B cell (primary cell): ENCODE results near the gene MRPL33. TPM values are rescaled to one million over a fixed set of nuclear protein-coding genes. Genes with fewer than 3 reads are reported as not detected.

Experiments
- ATAC-seq: fragments of 200-7000 bp; cut with Tn5 transposase; one replicate; pipeline ENCODE4 v1.10.0; 2021; ENCODE audit warnings: low read depth, mild to moderate bottlenecking, moderate number of reproducible peaks, moderate library complexity
- CTCF ChIA-PET: fragments of 350-600 bp; sonication (Branson Sonifier 250); formaldehyde crosslinking; loops from one replicate; lab custom pipeline; 2021; ENCODE audit warnings: antibody characterized with exemption, inconsistent platforms; lab: Charles Lee
- POLR2A ChIA-PET: fragments of 350-600 bp; sonication (Branson Sonifier 250); formaldehyde crosslinking; loops from one replicate; lab custom pipeline; 2021; ENCODE audit warnings: antibody characterized with exemption; lab: Charles Lee
- DNase-seq: peaks from one replicate; pipeline ENCODE4 v3.0.0; 2013
- H2AFZ ChIP-seq: 2 replicates; pipeline ENCODE4 v1.6.1; 2012; ENCODE audit warnings: mild to moderate bottlenecking, low read depth, low read length; ENCODE audit not compliant: insufficient read depth, poor library complexity, severe bottlenecking
- H3K27ac ChIP-seq, 2 donors: 1 replicate in 1 of 2; 2 replicates in 1 of 2; pipeline ENCODE4 v1.5.1; 2012 to 2013; ENCODE audit warnings: low read length in 2 of 2, mild to moderate bottlenecking in 2 of 2, moderate library complexity in 1 of 2
- H3K27me3 ChIP-seq, 4 experiments: fragments of 200-600 bp in 1 of 4; sonication (generic) in 1 of 4; replicated peaks in 1 of 4; 1 replicate in 2 of 4; 2 replicates in 2 of 4; pipeline versions ENCODE4 v1.6.1 to v1.7.0; 2013 to 2016; ENCODE audit warnings: low read length in 3 of 4, mild to moderate bottlenecking in 2 of 4, mixed read lengths in 1 of 4, moderate library complexity in 1 of 4; ENCODE audit not compliant: insufficient read depth in 4 of 4, control insufficient read depth in 3 of 4; ENCODE audit errors: control extremely low read depth in 1 of 4
- H3K36me3 ChIP-seq, 2 experiments: replicated peaks in 1 of 2; 1 replicate in 1 of 2; 2 replicates in 1 of 2; pipeline versions ENCODE4 v1.6.1 to v1.7.1; 2013; ENCODE audit warnings: low read length in 1 of 2; ENCODE audit not compliant: insufficient read depth in 2 of 2, control insufficient read depth in 1 of 2; ENCODE audit errors: control extremely low read depth in 1 of 2, extremely low read depth in 1 of 2
- H3K4me1 ChIP-seq, 2 donors: fragments of 200-600 bp in 1 of 2; sonication (generic) in 1 of 2; 1 replicate in 1 of 2; 2 replicates in 1 of 2; pipeline versions ENCODE4 v1.5.1 to v1.6.1; 2013 to 2017; ENCODE audit warnings: low read length in 2 of 2; ENCODE audit not compliant: control insufficient read depth in 2 of 2, insufficient read depth in 2 of 2
- H3K4me2 ChIP-seq: replicated peaks from 2 replicates; pipeline ENCODE3; 2012; ENCODE audit warnings: mild to moderate bottlenecking, low read depth, low read length; ENCODE audit not compliant: poor library complexity, severe bottlenecking
- H3K4me3 ChIP-seq, 5 experiments: fragments of 200-600 bp in 1 of 5; sonication (generic) in 1 of 5; 1 replicate in 3 of 5; 2 replicates in 2 of 5; pipeline versions ENCODE4 v1.5.1 to v1.7.0; 2011 to 2016; ENCODE audit warnings: low read length in 4 of 5, mild to moderate bottlenecking in 4 of 5, low read depth in 2 of 5, control low read depth in 1 of 5, moderate library complexity in 1 of 5; ENCODE audit not compliant: insufficient read depth in 1 of 5; ENCODE audit errors: control extremely low read depth in 1 of 5, extremely low read depth in 1 of 5
- H3K79me2 ChIP-seq: fragments of 200-600 bp; sonication (generic); one replicate; pipeline ENCODE4 v1.6.0; 2016; ENCODE audit warnings: low read length; ENCODE audit not compliant: control insufficient read depth, insufficient read depth
- H3K9ac ChIP-seq: fragments of 200-600 bp; sonication (generic); 2 replicates; pipeline ENCODE4 v1.6.1; 2017; ENCODE audit warnings: mild to moderate bottlenecking, low read length, moderate library complexity
- H3K9me3 ChIP-seq, 3 donors: one replicate each; pipeline versions ENCODE4 v1.6.1 to v1.7.1; 2013; ENCODE audit warnings: low read length in 2 of 3; ENCODE audit not compliant: control insufficient read depth in 2 of 3, insufficient read depth in 1 of 3; ENCODE audit errors: control extremely low read depth in 1 of 3
- H4K20me1 ChIP-seq: 2 replicates; pipeline ENCODE4 v1.6.0; 2012; ENCODE audit warnings: mild to moderate bottlenecking, low read length; ENCODE audit not compliant: insufficient read depth, control insufficient read depth, poor library complexity, severe bottlenecking
- H3K27ac Mint-ChIP-seq: one replicate; pipeline ENCODE4 v1.8.0; 2021; ENCODE audit warnings: mixed read lengths
- H3K27me3 Mint-ChIP-seq: one replicate; pipeline ENCODE4 v1.8.0; 2021; ENCODE audit warnings: mixed read lengths
- H3K4me1 Mint-ChIP-seq: one replicate; pipeline ENCODE4 v1.8.0; 2021; ENCODE audit warnings: mixed read lengths
- H3K4me3 Mint-ChIP-seq: one replicate; pipeline ENCODE4 v1.8.0; 2021; ENCODE audit warnings: mixed read lengths
- H3K9me3 Mint-ChIP-seq: one replicate; pipeline ENCODE4 v1.8.0; 2022; ENCODE audit warnings: mixed read lengths; ENCODE audit not compliant: insufficient read depth
- CTCF ChIP-seq: fragments of 200-600 bp; IDR thresholded peaks from one replicate; pipeline ENCODE4 v1.8.0; 2022; ENCODE audit warnings: antibody characterized with exemption, mild to moderate bottlenecking
- EZH2 ChIP-seq: IDR thresholded peaks from 2 replicates; pipeline ENCODE4 v1.6.1; 2012; ENCODE audit warnings: borderline replicate concordance, low read depth, mild to moderate bottlenecking, moderate library complexity, low read length; ENCODE audit not compliant: insufficient read depth, poor library complexity, severe bottlenecking
- WGBS: methylation state at CpG from one replicate; pipeline ENCODE4 v1.1.5; 2013; ENCODE audit warnings: missing lambda C conversion rate; ENCODE audit not compliant: insufficient coverage; 5-methylcytosine and 5-hydroxymethylcytosine counted together
- intact Hi-C: fragments of 100-400 bp; cut with micrococcal nuclease; formaldehyde crosslinking; loops from one replicate; pipeline ENCODE4 v1.10.0; 2022
- polyA plus RNA-seq: library from polyadenylated mRNA; depleted of rRNA; stranded (reverse); fragments of >200 nt; gene quantifications from 2 replicates; pipeline ENCODE4 v1.2.3, GENCODE V29; 2012
- total RNA-seq, 2 donors: library from RNA; stranded (reverse); fragments of 120-200 nt in 1 of 2; gene quantifications; 1 replicate in 1 of 2; 2 replicates in 1 of 2; pipeline versions ENCODE4 v1.2.3 to v1.2.4, GENCODE V29; 2013 to 2022

MRPL33 gene
- total and polyA plus RNA-seq, 2 donors (not counting 1 experiment from before 2014, with no cell fraction given) = 14.4 to 26.5 TPM

GRCh38 chr2:27737676-27738348 lies 33.7 kb upstream of the MRPL33 start:
- 83% methylated on average over 6 of the region's 7 CpGs for WGBS
- TF ChIP-seq CTCF (no peak), EZH2 (no peak)
- H3K4me1 ChIP-seq = peaks cover 11 to 14% of the 10 kb centered on the region in 2 donors
- Mint-ChIP-seq H3K9me3 (no peaks in the 10 kb centered on the region), H3K4me1 (peaks cover 3% of the 10 kb centered on the region), H3K27ac (no peak overlapping the region), H3K27me3 (peaks cover 33% of the 10 kb centered on the region), H3K4me3 (no peak overlapping the region)
- intact Hi-C loops = no loop called here
- no peaks in the 10 kb centered on the region for H3K79me2 ChIP-seq
- DNase-seq (no peak), ATAC-seq (no peak)
- no peak overlapping the region for H3K9ac ChIP-seq
- no peak overlapping the region for H2AFZ ChIP-seq
- H3K4me2 ChIP-seq = no peak overlapping the region
- ChIA-PET CTCF (interaction anchor here (2.1 kb wide), 1 partner anchor 34 kb away, joined by 6 read pairs; no protein-coding TSS in a partner anchor), POLR2A (no interaction called here)
- no peaks in the 10 kb centered on the region for H3K36me3 ChIP-seq
- H3K4me3 ChIP-seq = no peak overlapping the region
- peaks cover 0 to 25% (median 7%) of the 10 kb centered on the region in 4 experiments for H3K27me3 ChIP-seq
- H3K9me3 ChIP-seq = peaks cover 0 to 17% (median 3%) of the 10 kb centered on the region in 3 donors
- H3K27ac ChIP-seq = no peak overlapping the region
- H4K20me1 ChIP-seq = no peaks in the 10 kb centered on the region

GRCh38 chr2:27738349-27739057 lies 33.0 kb upstream of the MRPL33 start:
- TF ChIP-seq EZH2 (no peak), CTCF (no peak)
- ATAC-seq (no peak), DNase-seq (no peak)
- ChIA-PET POLR2A (no interaction called here), CTCF (no interaction called here)
- H4K20me1 ChIP-seq = no peaks in the 10 kb centered on the region
- Mint-ChIP-seq H3K27ac (no peak overlapping the region), H3K9me3 (no peaks in the 10 kb centered on the region), H3K4me1 (peaks cover 3% of the 10 kb centered on the region), H3K27me3 (peaks cover 30% of the 10 kb centered on the region), H3K4me3 (no peak overlapping the region)
- no peak overlapping the region for H3K4me3 ChIP-seq
- H3K79me2 ChIP-seq = no peaks in the 10 kb centered on the region
- H3K27ac ChIP-seq = no peak overlapping the region
- H3K36me3 ChIP-seq = no peaks in the 10 kb centered on the region
- H3K27me3 ChIP-seq = peaks cover 0 to 25% (median 7%) of the 10 kb centered on the region in 4 experiments
- H3K9ac ChIP-seq = no peak overlapping the region
- no peak overlapping the region for H3K4me2 ChIP-seq
- H3K4me1 ChIP-seq = peaks cover 11 to 14% of the 10 kb centered on the region in 2 donors
- 92% methylated on average over 11 of the region's 13 CpGs for WGBS
- no peak overlapping the region for H2AFZ ChIP-seq
- H3K9me3 ChIP-seq = peaks cover 0 to 17% (median 3%) of the 10 kb centered on the region in 3 donors
- intact Hi-C loops = no loop called here
